Skeletal muscle tissue (tissue), 4 donors: ENCODE measurements around the gene CCL4. TPM values are rescaled to one million over a fixed set of nuclear protein-coding genes. Genes with fewer than 3 reads are reported as not detected.
A peak's percentile ranks its signal among the peaks of the same experiment; 100 is the strongest.
"Not testable (repeated sequence)": the region's sequence is repeated elsewhere in the genome, so short reads cannot be mapped to it uniquely, and the experiment has no call there.

Experiments used
- H3K27ac ChIP-seq: one replicate; pipeline ENCODE4 v1.7.0; 2013; ENCODE audit warnings: mild to moderate bottlenecking, low read depth, low read length, inconsistent platforms
- H3K27me3 ChIP-seq, 3 donors: one replicate each; pipeline ENCODE4 v1.7.0; 2013; ENCODE audit warnings: low read length in 3 of 3; ENCODE audit not compliant: control insufficient read depth in 3 of 3, insufficient read depth in 3 of 3
- H3K36me3 ChIP-seq, 3 donors: one replicate each; pipeline ENCODE4 v1.7.0; 2013; ENCODE audit warnings: low read length in 3 of 3; ENCODE audit not compliant: control insufficient read depth in 3 of 3, insufficient read depth in 3 of 3
- H3K4me1 ChIP-seq, 3 donors: one replicate each; pipeline ENCODE4 v1.7.0; 2013; ENCODE audit warnings: low read length in 3 of 3, mild to moderate bottlenecking in 3 of 3; ENCODE audit not compliant: control insufficient read depth in 3 of 3, insufficient read depth in 3 of 3
- H3K4me3 ChIP-seq, 3 donors: one replicate each; pipeline ENCODE4 v1.7.0; 2013; ENCODE audit warnings: low read length in 3 of 3
- H3K9ac ChIP-seq, 3 donors: one replicate each; pipeline ENCODE4 v1.7.0; 2013; ENCODE audit warnings: low read length in 3 of 3, mild to moderate bottlenecking in 3 of 3, moderate library complexity in 2 of 3, low read depth in 1 of 3
- H3K9me3 ChIP-seq, 3 donors: one replicate each; pipeline ENCODE4 v1.7.0; 2013; ENCODE audit warnings: low read length in 3 of 3; ENCODE audit not compliant: control insufficient read depth in 3 of 3
- total RNA-seq: library from RNA; depleted of rRNA; stranded (reverse); fragments of >200 nt; gene quantifications from one replicate; pipeline ENCODE4 v1.2.3, GENCODE V29; 2014
- donor health status: Osteomylitis.

The CCL4 gene
- total RNA-seq, 1 donor from 2014 or later = 1.6 TPM

GRCh38 chr17:36070427-36070826 lies 33.2 kb upstream of the CCL4 start:
- Histone ChIP-seq H3K27me3 (peaks cover 0 to 2% (median 0%) of the 10 kb centered on the region in 3 donors), H3K36me3 (no peaks in the 10 kb centered on the region), H3K4me3 (no peak overlapping the region), H3K4me1 (no peaks in the 10 kb centered on the region), H3K9me3 (no peaks in the 10 kb centered on the region), H3K27ac (no peak overlapping the region), H3K9ac (no peak overlapping the region)

- Histone ChIP-seq H3K27me3 (no peaks in the 10 kb centered on the region), H3K9ac (no peak overlapping the region), H3K4me3 (no peak overlapping the region), H3K4me1 (no peaks in the 10 kb centered on the region), H3K27ac (no peak overlapping the region), H3K9me3 (no peaks in the 10 kb centered on the region), H3K36me3 (no peaks in the 10 kb centered on the region)
Observed at GRCh38 chr17:36071751-36072150, 31.9 kb upstream of the CCL4 start.

GRCh38 chr17:36072431-36073121 lies 31.1 kb upstream of the CCL4 start:
- Histone ChIP-seq H3K27me3 (no peaks in the 10 kb centered on the region), H3K9ac (no peak overlapping the region), H3K27ac (no peak overlapping the region), H3K36me3 (no peaks in the 10 kb centered on the region), H3K4me1 (no peaks in the 10 kb centered on the region), H3K9me3 (peaks cover 0 to 3% (median 0%) of the 10 kb centered on the region in 3 donors), H3K4me3 (no peak overlapping the region)

GRCh38 chr17:36074365-36074764 lies 29.3 kb upstream of the CCL4 start:
- Histone ChIP-seq H3K27ac (no peak overlapping the region), H3K4me1 (no peaks in the 10 kb centered on the region), H3K4me3 (no peak overlapping the region), H3K27me3 (no peaks in the 10 kb centered on the region), H3K9me3 (peaks cover 0 to 3% (median 0%) of the 10 kb centered on the region in 3 donors), H3K36me3 (no peaks in the 10 kb centered on the region), H3K9ac (no peak overlapping the region)

GRCh38 chr17:36081681-36082471 lies 21.8 kb upstream of the CCL4 start:
- H3K4me3 ChIP-seq, H3K27me3 ChIP-seq, H3K9ac ChIP-seq, H3K9me3 ChIP-seq, H3K4me1 ChIP-seq, H3K36me3 ChIP-seq: not testable (repeated sequence)
- peak overlapping the region; percentile 36 for H3K27ac ChIP-seq

GRCh38 chr17:36082482-36083120 lies 21.0 kb upstream of the CCL4 start:
- not testable (repeated sequence) for H3K27me3 ChIP-seq, H3K4me3 ChIP-seq, H3K4me1 ChIP-seq, H3K9me3 ChIP-seq, H3K36me3 ChIP-seq, H3K9ac ChIP-seq
- peak overlapping the region; percentile 36 for H3K27ac ChIP-seq

GRCh38 chr17:36083691-36084090 lies 19.9 kb upstream of the CCL4 start:
- not testable (repeated sequence) for H3K4me1 ChIP-seq, H3K27ac ChIP-seq, H3K36me3 ChIP-seq, H3K4me3 ChIP-seq, H3K9me3 ChIP-seq, H3K9ac ChIP-seq, H3K27me3 ChIP-seq

- Histone ChIP-seq H3K4me3 (no peak overlapping the region), H3K27me3 (peaks cover 0 to 11% (median 0%) of the 10 kb centered on the region in 3 donors), H3K27ac (peak overlapping the region; percentile 34), H3K9me3 (no peaks in the 10 kb centered on the region), H3K9ac (no peak overlapping the region), H3K4me1 (peaks cover 0 to 3% (median 0%) of the 10 kb centered on the region in 3 donors), H3K36me3 (no peaks in the 10 kb centered on the region)
Observed at GRCh38 chr17:36085765-36086164, 17.9 kb upstream of the CCL4 start.

- Histone ChIP-seq H3K4me1 (peaks cover 0 to 3% (median 0%) of the 10 kb centered on the region in 3 donors), H3K4me3 (no peak overlapping the region), H3K27ac (no peak overlapping the region), H3K27me3 (peaks cover 0 to 11% (median 0%) of the 10 kb centered on the region in 3 donors), H3K9ac (no peak overlapping the region), H3K9me3 (no peaks in the 10 kb centered on the region), H3K36me3 (no peaks in the 10 kb centered on the region)
Observed at GRCh38 chr17:36086791-36087190, 16.8 kb upstream of the CCL4 start.

- not testable (repeated sequence) for H3K4me1 ChIP-seq, H3K9me3 ChIP-seq, H3K27ac ChIP-seq, H3K4me3 ChIP-seq, H3K36me3 ChIP-seq, H3K9ac ChIP-seq
- H3K27me3 ChIP-seq = peaks cover 0 to 11% (median 0%) of the 10 kb centered on the region in 3 donors
Observed at GRCh38 chr17:36087471-36087870, 16.2 kb upstream of the CCL4 start.
